ENCODE data around the gene DPF1. TPM values are rescaled to one million over a fixed set of nuclear protein-coding genes. Genes with fewer than 3 reads are reported as not detected.
"Not testable (repeated sequence)": the region's sequence is repeated elsewhere in the genome, so short reads cannot be mapped to it uniquely, and the experiment has no call there.

The DPF1 gene
- 1.7 and 2.2 TPM in 2 replicates for total RNA-seq (2014; rRNA removed; shearing (Covaris generic))
- 2.6 and 5.4 TPM in 2 replicates for polyA plus RNA-seq (2014; cell fraction: nucleus; rRNA removed)

DNA sequence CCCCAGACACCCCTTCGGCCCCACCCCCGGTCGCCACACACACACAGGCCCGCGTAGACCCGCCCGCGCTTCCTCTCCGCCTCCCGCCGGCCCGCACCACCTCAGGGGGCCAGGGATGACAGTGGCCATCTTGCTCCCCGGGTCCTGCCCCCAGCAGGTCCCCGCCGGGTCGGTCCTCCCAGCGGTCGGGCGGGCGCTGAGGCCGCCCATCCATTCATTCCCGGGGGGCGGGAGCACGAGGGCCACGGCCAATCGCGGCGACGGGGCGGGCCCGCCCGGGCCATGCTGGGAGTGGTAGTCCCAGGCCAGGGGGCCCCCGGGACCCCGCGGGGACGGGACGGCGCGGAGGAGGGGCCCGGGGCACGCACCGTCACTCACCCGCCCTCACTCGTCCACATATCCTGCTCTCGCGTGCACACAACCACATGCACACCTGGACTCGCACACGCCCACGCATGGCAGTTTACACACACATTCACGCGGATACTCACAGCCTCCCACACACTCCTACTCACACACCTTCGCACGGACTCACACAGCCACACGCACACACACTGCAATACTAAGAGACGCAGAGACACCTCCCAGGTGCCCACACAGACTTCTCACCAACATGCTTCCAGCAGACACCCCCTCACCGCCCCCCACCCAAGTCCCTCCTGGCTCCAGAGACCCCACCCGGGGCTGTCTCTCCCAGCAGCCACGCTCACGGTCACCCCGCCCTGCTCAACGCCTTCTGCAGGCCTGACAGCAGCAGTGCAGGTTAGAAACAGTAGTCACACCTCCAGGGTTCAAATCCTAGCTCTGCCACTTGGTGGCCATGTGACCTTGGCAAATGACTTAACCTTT, at the start of gene DPF1:
DPF1 (minus strand) TSS at position 209 of the 849 bp plus-strand sequence; CDS start at position 129, 80 bp downstream.
- peak; percentile 34 for DNase-seq (ENCODE audit: extremely low read depth, low read depth)

DNA sequence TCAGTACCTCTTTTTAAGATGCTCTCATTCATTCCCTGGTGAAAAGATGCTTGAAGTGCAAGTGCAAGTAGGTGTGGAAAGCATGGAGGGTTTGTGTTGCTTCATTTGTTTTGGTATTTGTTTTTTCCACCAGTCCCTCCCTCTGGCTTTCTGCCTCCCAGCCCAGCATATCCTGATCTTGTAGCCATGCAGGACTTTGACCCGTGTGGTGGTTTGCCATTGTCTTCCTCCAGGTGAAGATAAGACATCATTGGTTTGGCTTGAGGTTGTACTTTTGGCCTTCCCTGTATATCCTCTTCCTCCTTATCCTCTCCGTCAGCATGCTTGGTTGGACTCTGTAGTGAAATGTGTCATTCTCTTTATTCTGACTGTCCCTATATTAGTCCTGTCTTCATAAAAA, 49.5 kb upstream of the DPF1 start:
- DNase-seq (ENCODE audit: extremely low read depth, low read depth): no peak

DNA sequence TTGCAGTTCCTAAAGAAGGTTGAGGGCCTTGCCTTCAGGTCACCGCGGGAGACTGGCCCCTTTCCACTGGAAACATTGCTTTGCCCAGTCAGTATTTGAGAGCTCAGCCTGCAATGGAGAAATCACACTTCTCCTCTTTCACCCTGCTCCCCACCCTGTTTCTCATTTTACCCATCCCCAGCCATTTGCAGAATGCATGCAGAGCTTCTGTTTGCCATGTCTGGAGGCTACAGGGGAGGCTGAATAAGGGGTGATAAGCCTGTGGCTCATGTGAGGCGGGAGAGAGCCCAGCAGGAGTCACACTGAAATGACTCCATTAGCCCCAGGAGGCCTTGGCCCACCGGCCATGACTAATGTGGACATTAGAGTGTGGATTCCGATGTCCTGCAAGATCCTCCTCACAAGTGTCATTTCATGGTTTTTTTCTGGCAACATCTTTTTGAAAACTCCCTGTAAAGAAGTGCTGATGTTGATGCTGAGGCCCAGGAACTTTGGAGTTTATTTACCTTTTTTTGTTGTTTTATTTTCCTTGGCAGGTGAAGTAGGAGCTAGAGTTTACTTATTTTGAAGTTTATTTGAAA, 46.7 kb upstream of the DPF1 start:
- DNase-seq (ENCODE audit: extremely low read depth, low read depth): no peak

DNA sequence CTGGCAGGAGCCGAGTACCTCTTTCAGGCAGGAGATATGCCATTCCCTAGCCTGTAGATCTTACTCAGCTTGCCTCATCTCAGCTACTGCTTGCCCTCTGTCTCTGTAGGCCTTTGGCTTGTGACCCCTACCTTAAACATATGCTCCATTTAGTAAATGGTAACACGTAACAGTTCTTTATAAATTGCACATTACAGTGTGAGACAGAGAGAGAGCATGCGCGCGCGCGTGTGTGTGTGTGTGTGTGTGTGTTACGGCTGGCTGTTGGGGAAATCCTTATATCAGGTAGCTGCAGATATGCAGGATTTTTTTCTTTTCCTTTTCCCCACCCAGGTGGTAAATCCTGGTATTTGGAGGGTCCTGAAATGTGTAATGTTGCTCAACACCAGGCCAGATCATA, 44.5 kb upstream of the DPF1 start:
- no peak for DNase-seq (ENCODE audit: extremely low read depth, low read depth)

DNA sequence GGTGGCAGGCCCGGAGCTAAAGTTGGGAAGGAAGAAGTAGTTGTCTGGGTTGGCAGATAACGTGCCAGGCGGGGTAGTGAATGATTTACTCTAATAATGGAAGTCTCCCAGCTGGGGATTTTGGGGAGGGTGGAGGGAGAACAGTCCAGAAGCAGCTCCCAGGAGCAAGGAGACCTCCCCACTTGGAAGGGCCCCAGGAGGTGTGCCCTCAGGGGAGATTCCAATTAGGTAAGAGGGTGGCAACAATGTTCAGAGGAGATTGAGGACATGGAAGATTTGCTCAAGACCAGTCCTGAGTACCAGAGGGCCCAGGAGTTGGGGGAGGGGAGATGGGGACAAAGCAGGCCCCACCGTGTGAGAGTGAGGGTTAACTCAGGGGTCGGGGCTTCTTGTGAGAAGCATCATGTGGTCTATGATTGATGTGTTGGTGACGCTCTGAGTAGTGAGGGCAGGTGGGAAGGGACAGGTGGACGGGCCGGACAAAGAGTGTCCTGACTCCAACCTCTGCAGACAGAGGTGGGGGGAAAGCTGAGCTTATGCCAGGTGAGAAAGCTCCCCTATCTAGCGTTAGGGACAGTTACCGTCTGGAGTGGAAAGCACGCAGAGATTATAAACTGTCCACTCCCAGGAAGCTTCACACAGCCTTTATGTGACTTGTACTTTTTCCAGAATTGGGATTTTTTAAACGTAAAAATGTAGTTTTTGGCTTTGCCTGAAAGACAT, 43.9 kb upstream of the DPF1 start:
- no peak for DNase-seq (ENCODE audit: extremely low read depth, low read depth)

DNA sequence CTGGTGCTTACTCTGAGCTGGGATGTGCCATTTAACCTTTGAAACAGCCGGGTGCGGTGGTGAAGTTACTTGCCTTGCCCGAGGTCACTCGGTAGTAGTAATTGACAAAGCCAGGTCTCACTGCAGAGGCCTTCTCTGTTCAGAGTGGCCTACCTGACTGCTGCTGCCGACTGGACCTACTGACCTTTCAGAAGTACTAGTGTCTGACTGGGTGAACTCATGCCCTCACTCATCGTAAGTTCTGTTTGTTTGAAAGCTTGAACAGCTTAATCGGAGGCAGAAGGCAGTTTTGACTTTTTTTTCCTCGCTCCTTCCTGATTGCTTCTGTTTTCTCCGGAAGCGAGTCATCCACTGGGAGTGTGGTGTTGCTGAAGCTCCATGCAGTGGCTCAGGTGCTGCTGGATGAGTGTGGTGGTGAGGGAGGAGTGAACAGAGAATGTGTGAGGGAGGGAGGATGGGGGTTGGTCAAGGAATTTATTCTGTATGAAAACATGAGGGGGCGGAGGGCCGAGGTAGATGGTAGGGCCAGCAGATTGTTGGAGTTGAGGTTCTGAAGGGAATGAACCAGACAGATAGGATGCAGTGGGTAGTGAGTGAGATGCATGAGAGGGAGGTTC, 43.1 kb upstream of the DPF1 start:
- no peak for DNase-seq (ENCODE audit: extremely low read depth, low read depth)

DNA sequence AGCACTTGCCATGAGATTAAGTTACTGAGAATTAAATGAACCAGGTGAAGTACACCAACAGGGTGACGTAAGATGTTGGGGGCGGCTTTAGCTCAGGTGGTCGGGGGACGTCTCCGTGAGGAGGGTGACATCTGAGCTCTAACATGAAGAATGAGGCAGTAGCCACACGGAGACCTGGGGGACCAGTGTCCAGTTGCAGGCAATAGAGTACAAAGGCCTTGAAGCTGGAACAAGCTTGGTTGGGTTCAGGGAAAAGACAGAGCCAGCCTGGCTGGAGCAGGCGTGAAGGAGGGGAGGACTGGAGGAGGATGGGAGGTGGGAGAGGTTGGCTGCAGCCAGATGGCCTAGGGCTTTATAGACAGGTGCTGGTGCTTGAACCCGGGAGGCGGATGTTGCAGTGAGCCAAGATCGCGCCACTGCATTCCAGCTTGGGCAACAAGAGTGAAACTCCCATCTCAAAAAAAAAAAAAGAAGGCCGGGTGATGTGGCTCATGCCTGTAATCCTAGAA, 42.0 kb upstream of the DPF1 start:
- no peak for DNase-seq (ENCODE audit: extremely low read depth, low read depth)

DNA sequence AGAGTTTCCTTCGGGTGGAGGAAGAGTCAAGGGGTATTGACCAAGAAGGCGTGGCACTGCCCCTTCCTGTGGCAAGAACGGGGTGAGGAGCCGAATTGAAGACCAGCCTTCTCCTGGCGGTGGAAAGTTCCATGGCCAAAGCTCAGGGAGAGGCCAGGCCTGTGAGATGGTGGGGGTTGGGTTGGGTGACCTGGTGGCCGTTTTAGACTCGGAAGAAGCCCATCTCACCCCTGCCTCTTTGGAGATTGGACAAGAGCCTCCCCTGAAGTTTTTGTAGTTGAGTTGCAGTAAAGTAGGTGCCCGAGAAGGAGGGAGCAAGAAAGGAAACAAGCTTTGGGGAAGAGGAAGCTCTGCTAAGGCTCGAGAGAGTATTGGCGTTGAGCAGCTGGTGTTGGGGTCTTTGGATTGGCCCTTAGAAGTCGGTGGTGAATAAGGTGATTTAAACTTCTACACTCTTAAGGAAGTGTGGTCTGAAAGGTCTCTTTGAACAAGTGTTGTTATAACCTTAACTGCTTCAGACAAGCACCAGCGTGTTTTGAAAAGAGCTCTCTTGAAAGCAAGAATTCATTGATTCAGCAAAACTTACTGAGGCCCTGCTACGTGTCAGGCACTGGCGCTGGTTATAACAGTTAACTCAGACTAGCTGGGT, 41.3 kb upstream of the DPF1 start:
- no peak for DNase-seq (ENCODE audit: extremely low read depth, low read depth)

DNA sequence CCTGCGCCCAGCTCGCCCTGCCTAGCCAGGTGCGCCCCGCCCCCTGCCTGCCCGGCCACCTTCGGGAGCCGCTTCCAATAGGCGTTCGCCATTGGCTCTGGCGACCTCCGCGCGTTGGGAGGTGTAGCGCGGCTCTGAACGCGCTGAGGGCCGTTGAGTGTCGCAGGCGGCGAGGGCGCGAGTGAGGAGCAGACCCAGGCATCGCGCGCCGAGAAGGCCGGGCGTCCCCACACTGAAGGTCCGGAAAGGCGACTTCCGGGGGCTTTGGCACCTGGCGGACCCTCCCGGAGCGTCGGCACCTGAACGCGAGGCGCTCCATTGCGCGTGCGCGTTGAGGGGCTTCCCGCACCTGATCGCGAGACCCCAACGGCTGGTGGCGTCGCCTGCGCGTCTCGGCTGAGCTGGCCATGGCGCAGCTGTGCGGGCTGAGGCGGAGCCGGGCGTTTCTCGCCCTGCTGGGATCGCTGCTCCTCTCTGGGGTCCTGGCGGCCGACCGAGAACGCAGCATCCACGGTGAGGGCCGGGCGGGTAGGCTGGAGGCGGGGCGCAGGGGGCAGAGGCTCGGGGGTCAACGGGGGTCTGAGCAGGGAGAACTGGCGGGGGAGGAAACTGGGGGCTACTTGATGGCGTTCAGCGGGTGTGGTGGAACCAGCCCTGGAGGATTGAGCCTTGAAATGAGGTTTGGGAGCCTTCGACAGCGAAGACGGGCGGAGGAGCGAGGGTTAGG, 40.6 kb upstream of the DPF1 start, which contains the start of gene SPINT2:
SPINT2 (plus strand) TSS at position 88 of the 727 bp plus-strand sequence; CDS start at position 408, 320 bp downstream.
- DNase-seq (ENCODE audit: extremely low read depth, low read depth): no peak

DNA sequence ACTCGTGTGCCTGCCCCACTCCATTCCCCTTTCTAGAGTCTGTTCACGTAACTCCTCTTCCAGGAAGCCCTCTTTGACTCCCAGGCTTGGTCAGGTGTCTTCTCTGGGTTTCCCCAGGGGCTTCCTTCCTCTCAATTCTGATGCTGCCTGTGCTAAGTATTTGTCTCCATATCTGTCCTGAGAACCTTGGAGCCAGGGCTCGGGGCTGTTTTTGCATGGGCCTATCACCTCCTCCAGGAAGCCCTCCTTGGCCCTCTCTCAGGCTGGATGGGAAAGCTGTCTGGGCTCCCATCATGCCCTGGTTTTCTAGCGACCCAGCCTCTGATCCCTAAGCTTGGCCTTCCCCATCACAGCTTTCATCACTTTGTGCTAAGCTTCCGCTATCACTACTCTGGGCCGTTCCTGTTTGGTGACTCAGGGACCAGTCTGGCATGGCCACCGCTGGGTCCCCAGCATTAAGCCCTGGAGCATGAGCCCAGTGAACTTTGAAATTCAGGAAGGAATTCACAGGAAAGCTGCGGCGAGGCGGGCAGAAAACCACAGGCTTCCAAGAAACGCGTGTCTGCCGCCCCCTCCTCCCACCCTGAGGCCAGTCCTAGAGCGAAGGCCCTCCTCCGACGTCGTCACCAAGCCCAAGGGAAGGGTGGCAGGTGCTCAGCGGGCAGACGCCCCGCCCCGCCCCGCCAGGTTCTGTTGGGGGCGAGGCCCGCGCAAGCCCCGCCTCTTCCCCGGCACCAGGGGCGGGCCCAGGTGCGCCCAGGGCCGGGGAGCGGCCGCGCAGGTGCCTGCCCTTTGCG, 39.9 kb upstream of the DPF1 start:
- DNase-seq (ENCODE audit: extremely low read depth, low read depth): no peak

DNA sequence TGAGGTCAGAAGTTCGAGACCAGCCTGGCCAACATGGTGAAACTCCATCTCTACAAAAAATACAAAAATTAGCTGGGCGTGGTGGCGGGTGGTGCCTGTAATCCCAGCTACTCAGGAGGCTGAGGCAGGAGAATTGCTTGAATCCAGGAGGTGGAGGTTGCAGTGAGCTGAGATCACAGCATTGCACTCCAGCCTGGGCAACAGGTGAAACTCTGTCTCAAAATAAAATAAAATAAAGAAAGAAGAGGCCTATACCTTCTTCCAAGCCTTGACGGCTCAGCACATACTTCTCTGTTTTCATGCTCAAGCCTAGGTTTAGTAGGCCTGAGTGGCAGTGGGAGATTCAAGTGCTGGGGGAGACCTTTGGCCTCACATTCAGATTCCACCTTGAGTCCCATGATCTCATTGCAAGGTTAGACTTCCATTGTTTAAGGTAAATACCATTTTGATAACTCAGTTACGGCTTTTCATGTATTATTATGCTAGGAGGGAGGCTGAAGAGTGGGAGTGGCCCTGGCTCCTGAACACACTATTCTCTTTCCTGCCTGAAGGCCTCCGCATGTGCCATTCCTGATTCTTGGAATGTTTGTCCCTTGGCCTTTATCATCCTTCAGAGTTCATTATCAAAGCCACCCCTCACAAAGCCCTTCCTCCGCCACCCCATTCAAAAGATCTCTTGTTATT, 38.7 kb upstream of the DPF1 start:
- no peak for DNase-seq (ENCODE audit: extremely low read depth, low read depth)

DNA sequence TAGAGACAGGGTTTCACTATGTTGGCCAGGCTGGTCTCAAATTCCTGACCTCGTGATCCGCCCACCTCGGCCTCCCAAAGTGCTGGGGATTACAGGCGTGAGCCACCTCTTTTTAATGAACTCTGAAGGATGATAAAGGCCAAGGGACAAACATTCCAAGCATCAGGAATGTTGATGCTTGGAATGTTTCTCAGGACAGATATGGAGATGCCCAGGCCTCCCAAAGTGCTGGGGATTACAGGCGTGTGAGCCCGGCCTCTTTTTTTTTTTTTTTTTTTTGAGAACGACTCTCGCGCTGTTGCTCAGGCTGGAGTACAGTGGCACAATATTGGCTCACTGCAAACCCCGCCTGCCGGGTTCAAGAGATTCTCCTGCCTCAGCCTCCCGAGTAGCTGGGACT, 37.9 kb upstream of the DPF1 start:
- DNase-seq (ENCODE audit: extremely low read depth, low read depth): not testable (repeated sequence)

DNA sequence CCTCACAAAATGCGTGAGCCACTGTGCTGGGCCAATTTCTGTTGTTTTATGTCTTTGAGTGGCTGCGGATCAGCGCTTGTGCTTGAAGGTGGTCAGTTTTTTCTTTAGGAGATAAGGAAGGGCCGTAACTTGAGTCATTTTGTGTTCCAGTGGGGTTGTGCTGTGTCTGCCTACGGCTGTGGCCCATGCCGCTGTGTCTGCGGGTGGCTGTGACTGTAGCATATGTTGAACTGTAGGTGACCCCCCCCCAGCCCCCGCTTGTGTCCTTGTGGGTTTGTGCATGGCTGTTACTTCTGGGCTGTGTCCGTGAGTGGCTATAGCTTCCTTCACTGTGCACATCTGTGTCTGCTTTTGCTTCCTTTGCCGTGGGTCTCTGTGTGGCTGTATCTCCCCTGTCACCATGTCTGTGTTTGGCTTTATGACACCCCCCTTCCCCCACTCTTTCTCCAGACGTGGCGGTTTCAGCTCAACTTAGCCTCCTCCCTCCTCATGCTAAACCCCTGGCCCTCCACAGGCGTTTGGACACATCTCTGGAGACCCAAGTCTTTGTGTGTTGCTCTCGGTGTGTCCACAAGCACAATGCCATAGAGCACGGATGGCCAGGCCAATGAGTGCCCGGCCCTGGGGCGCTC, 31.5 kb upstream of the DPF1 start:
- no peak for DNase-seq (ENCODE audit: extremely low read depth, low read depth)

DNA sequence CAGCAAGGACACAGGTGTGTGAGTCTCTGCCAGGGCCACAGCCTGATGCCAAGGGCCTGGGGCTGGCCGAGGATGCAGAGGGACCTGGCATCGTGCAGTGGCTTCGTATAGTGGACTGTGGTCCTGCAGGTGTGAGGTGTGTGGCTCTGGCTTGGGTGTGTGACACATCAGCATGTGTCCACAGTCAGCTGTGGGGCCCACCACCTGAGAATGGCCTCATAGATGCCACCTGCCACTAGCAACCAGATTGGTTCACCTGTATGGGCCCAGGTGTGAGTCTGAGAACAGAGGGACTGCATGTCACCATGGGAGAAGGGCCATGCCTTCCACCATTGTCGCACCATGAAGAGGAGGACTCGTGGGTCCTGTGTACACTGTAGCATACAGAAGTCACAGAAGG, 29.8 kb upstream of the DPF1 start:
- DNase-seq (ENCODE audit: extremely low read depth, low read depth): no peak

DNA sequence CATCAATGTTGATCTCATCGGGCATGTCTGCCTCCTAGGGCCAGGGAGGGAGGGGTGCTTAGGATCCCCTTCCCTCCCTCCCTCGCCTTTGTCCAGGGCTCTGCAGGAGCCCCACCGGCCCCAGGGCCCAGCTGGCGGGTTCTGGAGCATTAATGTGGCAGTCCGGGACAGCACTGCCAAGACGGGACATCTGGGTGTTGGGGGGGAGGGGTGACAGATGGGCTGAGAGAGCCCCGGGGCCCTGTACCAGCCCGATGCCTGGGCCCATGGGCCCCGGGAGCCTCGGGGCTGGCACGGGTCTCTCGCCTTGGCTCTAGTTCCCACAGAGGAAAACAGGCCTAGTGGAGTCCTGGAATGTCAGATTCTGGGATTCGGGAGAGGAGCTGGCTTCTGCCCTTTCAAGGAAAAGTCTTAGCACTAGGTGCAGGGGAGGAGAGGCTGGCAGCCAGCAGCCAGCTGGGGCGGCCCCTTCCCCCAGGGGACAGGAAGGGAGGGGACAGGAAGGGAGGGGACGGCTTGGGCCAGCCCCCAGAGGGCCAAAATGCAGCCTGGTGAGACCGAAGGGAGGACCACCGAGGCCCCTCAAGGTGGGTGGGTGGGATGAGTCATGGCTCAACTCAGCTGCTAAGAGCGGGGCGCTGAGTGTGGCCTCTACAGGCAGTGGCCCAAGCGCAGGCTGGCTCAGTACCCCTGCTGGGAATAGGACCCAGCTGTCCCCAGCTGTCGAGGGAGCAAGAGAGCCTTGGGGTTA, 29.1 kb upstream of the DPF1 start:
- no peak for DNase-seq (ENCODE audit: extremely low read depth, low read depth)

DNA sequence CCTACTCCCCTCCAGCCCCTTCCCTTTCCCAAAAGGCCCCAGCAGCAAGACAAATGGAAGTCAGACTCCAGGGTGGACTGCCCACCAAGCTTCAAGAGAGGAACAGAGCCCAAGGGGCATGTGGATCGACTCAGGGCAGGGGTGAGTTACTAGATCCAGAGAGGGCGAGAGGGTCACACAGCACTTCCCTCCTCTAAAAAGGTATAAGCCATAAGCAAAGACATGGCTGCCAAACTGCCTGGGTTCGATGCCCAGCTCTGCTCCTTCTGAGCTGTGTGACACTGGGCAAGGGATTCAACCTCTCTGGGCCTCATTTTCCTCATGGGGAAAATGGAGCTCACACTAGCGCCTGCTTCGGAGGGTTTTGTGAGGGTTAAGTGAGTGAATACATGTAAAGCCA, 28.4 kb upstream of the DPF1 start:
- no peak for DNase-seq (ENCODE audit: extremely low read depth, low read depth)

DNA sequence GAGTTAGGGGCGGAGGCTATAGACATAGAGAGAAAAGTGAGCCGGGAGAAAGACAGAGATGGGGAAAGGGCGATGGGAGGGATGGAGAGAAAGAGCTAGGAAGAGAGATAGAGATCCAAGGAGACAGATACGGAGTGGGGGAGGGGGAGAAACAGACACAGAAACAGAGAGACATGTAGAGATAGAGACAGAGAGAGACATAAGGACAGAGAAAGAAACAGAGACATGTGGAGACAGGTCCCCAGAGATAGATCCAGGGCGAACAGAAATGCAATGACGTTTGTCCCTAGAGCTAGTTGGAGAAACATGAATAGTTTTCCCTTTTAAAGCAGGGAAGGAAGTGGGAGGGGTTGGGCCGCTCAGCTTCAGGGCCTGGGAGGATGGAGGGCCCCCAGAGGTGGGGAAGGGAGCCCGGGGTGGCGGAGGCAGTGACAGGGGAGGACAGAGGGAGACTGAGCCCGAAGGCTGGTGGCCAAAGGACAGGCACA, 27.6 kb upstream of the DPF1 start:
- no peak for DNase-seq (ENCODE audit: extremely low read depth, low read depth)
